WTC11 (cell line): ENCODE measurements around the gene HIVEP2.

Experiments used
- ATF3 ChIP-seq: sonication (generic); formaldehyde crosslinking; conservative IDR thresholded peaks from 2 replicates; pipeline ENCODE4 v1.8.1; 2022; ENCODE audit warnings: mild to moderate bottlenecking, missing genetic modification reagents
- CTCF ChIP-seq: fragments of 200-600 bp; IDR thresholded peaks from 2 replicates; pipeline ENCODE4 v1.8.0; 2022; ENCODE audit warnings: antibody characterized with exemption
- MAX ChIP-seq: sonication (generic); formaldehyde crosslinking; IDR thresholded peaks from 2 replicates; pipeline ENCODE4 v1.8.0; 2022; ENCODE audit warnings: mild to moderate bottlenecking, missing genetic modification reagents
- NR2C2 ChIP-seq: sonication (generic); formaldehyde crosslinking; IDR thresholded peaks from 2 replicates; pipeline ENCODE4 v1.8.0; 2022; ENCODE audit warnings: mild to moderate bottlenecking, missing genetic modification reagents
- SP1 ChIP-seq: sonication (generic); formaldehyde crosslinking; conservative IDR thresholded peaks from 2 replicates; pipeline ENCODE4 v1.8.1; 2022; ENCODE audit warnings: missing genetic modification reagents
- TEAD1 ChIP-seq: sonication (generic); formaldehyde crosslinking; IDR thresholded peaks from 2 replicates; pipeline ENCODE4 v1.8.0; 2022; ENCODE audit warnings: mild to moderate bottlenecking, missing genetic modification reagents
- USF2 ChIP-seq: sonication (generic); formaldehyde crosslinking; IDR thresholded peaks from 2 replicates; pipeline ENCODE4 v1.8.1; 2023; ENCODE audit warnings: mild to moderate bottlenecking, missing genetic modification reagents, moderate library complexity
- ZNF121 ChIP-seq: sonication (generic); formaldehyde crosslinking; IDR thresholded peaks from 2 replicates; pipeline ENCODE4 v1.8.0; 2023; ENCODE audit warnings: missing genetic modification reagents
- ZNF138 ChIP-seq: sonication (generic); formaldehyde crosslinking; conservative IDR thresholded peaks from 2 replicates; pipeline ENCODE4 v1.8.1; 2022; ENCODE audit warnings: mild to moderate bottlenecking, moderate library complexity, missing genetic modification reagents
- ZNF232 ChIP-seq: sonication (generic); formaldehyde crosslinking; IDR thresholded peaks from 2 replicates; pipeline ENCODE4 v1.8.0; 2022; ENCODE audit warnings: mild to moderate bottlenecking, missing genetic modification reagents
- TF ChIP-seq, protein P1 (sequence below): sonication (generic); formaldehyde crosslinking; IDR thresholded peaks from 2 replicates; pipeline ENCODE4 v1.8.0; 2023; ENCODE audit warnings: missing genetic modification reagents

- no peak for TF ChIP-seq SP1 (CRISPR knock-in tag)
- TF ChIP-seq ZNF232 = no peak
- TF ChIP-seq CTCF = no peak
- TF ChIP-seq USF2 (CRISPR knock-in tag) = no peak
- no peak for TF ChIP-seq MAX (CRISPR knock-in tag)
- no peak for TF ChIP-seq ZNF121 (CRISPR knock-in tag)
- no peak for TF ChIP-seq NR2C2 (CRISPR knock-in tag)
- no peak for TF ChIP-seq TEAD1
- no peak for TF ChIP-seq ZNF138 (CRISPR knock-in tag)
- TF ChIP-seq, protein P1, sequence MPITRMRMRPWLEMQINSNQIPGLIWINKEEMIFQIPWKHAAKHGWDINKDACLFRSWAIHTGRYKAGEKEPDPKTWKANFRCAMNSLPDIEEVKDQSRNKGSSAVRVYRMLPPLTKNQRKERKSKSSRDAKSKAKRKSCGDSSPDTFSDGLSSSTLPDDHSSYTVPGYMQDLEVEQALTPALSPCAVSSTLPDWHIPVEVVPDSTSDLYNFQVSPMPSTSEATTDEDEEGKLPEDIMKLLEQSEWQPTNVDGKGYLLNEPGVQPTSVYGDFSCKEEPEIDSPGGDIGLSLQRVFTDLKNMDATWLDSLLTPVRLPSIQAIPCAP (CRISPR knock-in tag) = no peak
- TF ChIP-seq ATF3 (CRISPR knock-in tag) = no peak
Measured at GRCh38 chr6:142887517-142887916, 57.5 kb downstream of the HIVEP2 start.
